Neutrophil (primary cell): ENCODE results near the gene MKRN2OS.
A peak's percentile ranks its signal among the peaks of the same experiment; 100 is the strongest.

Experiments used
- H3K27ac ChIP-seq: fragments of 200-600 bp; sonication (generic); 2 replicates; pipeline ENCODE4 v1.5.1; 2016; ENCODE audit warnings: mild to moderate bottlenecking, moderate library complexity
- H3K27me3 ChIP-seq: fragments of 200-600 bp; sonication (generic); 2 replicates; pipeline ENCODE4 v1.6.0; 2016; ENCODE audit warnings: mild to moderate bottlenecking
- H3K36me3 ChIP-seq: fragments of 200-600 bp; sonication (generic); 2 replicates; pipeline ENCODE4 v1.5.1; 2017
- H3K4me1 ChIP-seq, 2 experiments: fragments of 200-600 bp in 1 of 2; sonication (generic) in 1 of 2; 1 replicate in 1 of 2; 2 replicates in 1 of 2; pipeline versions ENCODE4 v1.5.1 to v1.6.1; 2013 to 2016; ENCODE audit warnings: low read depth in 1 of 2, low read length in 1 of 2, mild to moderate bottlenecking in 1 of 2, moderate library complexity in 1 of 2; ENCODE audit not compliant: control insufficient read depth in 1 of 2, insufficient read depth in 1 of 2
- H3K4me3 ChIP-seq, 2 experiments: fragments of 200-600 bp in 1 of 2; sonication (generic) in 1 of 2; 1 replicate in 1 of 2; 2 replicates in 1 of 2; pipeline ENCODE4 v1.5.1; 2013 to 2016; ENCODE audit warnings: low read depth in 1 of 2, low read length in 1 of 2, mild to moderate bottlenecking in 1 of 2, moderate library complexity in 1 of 2
- H3K9me3 ChIP-seq: fragments of 200-600 bp; sonication (generic); 2 replicates; pipeline ENCODE4 v1.5.1; 2016
- TF ChIP-seq, protein P1 (sequence below): fragments of 200-600 bp; sonication (generic); IDR thresholded peaks from 2 replicates; pipeline ENCODE4 v1.5.1; 2016; ENCODE audit warnings: antibody characterized with exemption

MKRN2OS gene

DNA sequence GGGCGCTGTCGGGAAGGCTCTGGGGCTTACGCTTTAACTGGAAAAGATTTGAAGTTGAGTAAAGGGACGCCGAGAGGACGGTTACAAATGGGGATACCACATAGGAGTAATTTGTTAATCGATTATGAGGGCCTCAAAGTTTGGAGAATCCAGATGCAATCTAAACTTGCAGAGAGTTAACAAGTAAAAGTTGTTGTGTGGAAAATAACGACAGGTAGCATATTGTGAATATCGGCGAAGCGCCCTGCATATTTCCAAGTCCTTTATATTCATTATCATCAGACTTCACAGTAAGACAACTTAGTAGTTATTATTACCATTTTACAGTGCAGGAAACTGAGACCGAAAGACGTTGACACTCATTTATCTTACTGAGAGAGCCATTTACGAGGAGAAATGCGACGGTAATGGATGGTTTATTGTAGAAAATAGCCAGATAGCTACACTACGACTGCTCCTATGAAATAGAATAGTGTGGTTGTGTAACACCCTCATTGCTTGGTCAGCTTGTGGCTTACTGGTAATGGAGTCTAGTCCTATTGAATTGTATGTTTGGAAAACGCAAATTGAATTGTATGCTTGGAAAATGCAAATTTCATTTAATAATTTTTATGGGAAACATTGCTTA lies 12.3 kb upstream of the MKRN2OS start:
- peaks cover 53% of the 10 kb centered on the region in 2 experiments for H3K4me1 ChIP-seq
- H3K36me3 ChIP-seq: no peaks in the 10 kb centered on the region
- H3K4me3 ChIP-seq: peak overlapping the region; percentile 83 to 98
- no peaks in the 10 kb centered on the region for H3K9me3 ChIP-seq
- TF ChIP-seq, protein P1, sequence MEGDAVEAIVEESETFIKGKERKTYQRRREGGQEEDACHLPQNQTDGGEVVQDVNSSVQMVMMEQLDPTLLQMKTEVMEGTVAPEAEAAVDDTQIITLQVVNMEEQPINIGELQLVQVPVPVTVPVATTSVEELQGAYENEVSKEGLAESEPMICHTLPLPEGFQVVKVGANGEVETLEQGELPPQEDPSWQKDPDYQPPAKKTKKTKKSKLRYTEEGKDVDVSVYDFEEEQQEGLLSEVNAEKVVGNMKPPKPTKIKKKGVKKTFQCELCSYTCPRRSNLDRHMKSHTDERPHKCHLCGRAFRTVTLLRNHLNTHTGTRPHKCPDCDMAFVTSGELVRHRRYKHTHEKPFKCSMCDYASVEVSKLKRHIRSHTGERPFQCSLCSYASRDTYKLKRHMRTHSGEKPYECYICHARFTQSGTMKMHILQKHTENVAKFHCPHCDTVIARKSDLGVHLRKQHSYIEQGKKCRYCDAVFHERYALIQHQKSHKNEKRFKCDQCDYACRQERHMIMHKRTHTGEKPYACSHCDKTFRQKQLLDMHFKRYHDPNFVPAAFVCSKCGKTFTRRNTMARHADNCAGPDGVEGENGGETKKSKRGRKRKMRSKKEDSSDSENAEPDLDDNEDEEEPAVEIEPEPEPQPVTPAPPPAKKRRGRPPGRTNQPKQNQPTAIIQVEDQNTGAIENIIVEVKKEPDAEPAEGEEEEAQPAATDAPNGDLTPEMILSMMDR: no peak
- H3K27me3 ChIP-seq: peaks cover 37% of the 10 kb centered on the region
- H3K27ac ChIP-seq: peak overlapping the region; percentile 92

DNA sequence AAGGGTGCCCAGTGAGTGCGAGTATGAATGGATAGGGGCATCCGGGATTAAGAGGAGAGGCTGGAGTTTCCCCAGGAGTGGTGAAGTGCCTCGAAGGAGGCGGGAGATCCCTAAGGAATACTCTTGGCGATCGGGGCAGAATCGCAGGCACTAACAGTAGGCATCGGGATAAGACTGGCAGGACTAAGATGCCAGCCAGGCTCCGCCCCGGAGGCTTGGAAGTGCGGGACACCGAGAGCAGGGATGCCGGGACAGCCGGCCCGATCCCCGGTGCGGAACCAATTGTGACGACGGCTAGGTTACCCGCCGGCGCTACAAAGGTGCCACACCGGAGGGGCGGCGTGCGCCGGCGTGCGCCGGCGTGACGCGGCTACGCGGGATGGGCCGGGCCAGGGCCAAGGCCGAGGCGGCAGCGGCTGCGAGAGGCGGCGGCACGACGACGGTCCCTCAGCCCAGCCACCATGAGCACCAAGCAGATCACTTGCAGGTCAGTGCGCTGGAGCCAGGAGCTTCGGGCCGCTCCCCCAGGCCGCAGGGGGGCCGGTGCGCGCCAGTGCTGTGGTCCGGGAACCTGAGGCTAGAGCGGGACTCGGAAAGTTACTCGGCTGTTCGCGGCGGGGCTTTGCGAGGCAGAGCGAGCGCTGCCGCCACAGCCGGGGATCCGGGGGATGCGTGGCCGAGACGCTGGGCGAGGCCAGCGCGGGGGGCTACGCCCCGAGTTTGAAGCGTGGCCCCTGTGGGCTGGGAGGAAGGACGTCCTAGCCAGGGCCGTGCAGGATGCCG lies 11.6 kb upstream of the MKRN2OS start, which contains the start of gene MKRN2:
Gene MKRN2 (plus strand): TSS at position 398 of the 783 bp plus-strand sequence. CDS start 64 bp downstream, at position 462.
- peak within 1 kb of the TSS; percentile 83 to 98 for H3K4me3 ChIP-seq
- H3K27me3 ChIP-seq: peaks cover 44% of the 10 kb centered on the region
- H3K36me3 ChIP-seq: no peaks in the 10 kb centered on the region
- TF ChIP-seq, protein P1: peak; percentile 49
- peaks cover 53% of the 10 kb centered on the region in 2 experiments for H3K4me1 ChIP-seq
- H3K27ac ChIP-seq: peak within 1 kb of the TSS; percentile 92
- H3K9me3 ChIP-seq: no peaks in the 10 kb centered on the region

DNA sequence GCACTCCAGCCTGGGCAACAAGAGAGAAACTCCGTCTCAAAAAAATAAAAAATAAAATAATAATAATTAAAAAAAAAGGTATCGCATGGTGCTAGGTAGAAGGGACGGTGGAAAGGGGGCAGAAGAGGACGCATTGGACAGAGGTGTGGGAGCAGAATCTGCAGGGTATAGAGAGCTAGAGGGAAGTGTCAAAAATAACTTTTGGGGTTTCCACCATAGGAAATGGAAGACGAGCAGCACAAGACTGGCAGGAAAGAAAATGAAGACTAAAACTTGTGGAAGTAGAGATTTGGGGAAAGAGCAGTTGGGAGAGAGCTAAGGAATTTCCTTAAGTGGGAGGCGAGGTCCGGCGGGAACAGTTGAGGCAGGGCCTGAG lies 11.0 kb upstream of the MKRN2OS start:
- TF ChIP-seq, protein P1: no peak
- Histone ChIP-seq H3K36me3 (no peaks in the 10 kb centered on the region), H3K27ac (peak overlapping the region; percentile 92), H3K4me1 (peaks cover 53% of the 10 kb centered on the region in 2 experiments), H3K9me3 (no peaks in the 10 kb centered on the region), H3K27me3 (peaks cover 46% of the 10 kb centered on the region), H3K4me3 (peak overlapping the region; percentile 83 to 98)

DNA sequence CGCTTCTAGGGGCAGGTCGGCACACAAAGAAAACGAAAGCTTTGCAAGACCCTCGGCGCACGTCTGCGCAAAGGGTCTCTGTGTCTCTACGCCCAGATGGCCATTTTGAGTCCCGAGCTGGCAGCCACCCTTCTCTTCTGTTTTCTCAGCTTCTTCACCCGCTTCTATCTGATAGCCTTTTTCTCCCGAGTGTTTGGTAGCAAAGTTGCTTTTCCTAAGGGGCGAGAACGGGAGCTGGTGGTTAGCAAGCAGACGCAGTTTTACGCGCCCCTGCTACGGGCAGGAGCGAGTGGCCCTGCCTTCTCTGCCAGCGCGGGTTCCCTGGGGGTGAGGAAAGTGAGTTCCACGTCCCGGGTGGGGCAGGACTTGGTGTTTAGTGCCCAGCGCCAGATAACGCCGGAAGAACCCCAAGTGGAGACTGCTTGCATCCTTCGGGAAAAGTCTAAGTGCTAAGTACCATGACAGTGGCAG lies 8.7 kb upstream of the MKRN2OS start:
- H3K27me3 ChIP-seq: peaks cover 46% of the 10 kb centered on the region
- H3K4me1 ChIP-seq: peaks cover 39 to 44% of the 10 kb centered on the region in 2 experiments
- no peaks in the 10 kb centered on the region for H3K9me3 ChIP-seq
- peak overlapping the region; percentile 47 to 49 for H3K4me3 ChIP-seq
- H3K27ac ChIP-seq: no peak overlapping the region
- no peaks in the 10 kb centered on the region for H3K36me3 ChIP-seq
- TF ChIP-seq, protein P1: no peak

DNA sequence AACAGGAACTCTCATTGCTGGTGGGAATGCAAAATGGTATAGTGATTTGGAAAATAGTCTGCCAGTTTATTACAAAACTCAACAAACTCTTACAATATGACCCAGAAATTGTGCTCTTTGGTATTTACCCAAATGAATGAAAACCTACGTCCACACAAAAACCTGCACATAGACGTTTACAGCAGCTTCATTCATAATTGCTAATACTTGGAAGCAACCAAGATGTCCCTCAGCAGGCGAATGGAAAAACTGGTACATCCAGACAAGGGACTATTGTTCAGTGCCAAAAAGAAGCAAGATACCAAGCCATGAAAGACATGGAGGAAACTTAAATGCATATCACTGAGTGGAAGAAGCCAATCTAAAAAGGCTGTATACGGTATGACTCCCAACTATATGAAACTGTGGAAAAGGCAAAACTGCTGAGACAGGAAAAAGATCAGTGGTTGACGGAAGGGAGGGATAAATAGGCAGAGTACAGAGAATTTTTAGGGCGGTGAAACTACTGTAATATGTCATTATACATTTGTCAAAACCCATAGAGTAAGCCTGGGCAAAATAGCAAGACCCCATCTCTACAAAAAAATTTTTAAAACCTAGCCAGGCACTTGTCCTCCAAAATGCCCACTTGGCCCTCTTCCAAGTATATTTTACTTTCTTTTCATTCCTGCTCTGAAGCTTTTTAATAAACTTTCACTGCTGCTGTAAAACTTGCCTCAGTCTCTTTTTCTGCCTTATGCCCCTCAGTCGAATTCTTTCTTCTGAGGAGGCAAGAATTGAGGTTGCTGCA lies 4.9 kb upstream of the MKRN2OS start:
- Histone ChIP-seq H3K27me3 (peaks cover 35% of the 10 kb centered on the region), H3K4me1 (peaks cover 13 to 16% of the 10 kb centered on the region in 2 experiments), H3K9me3 (no peaks in the 10 kb centered on the region), H3K4me3 (peak overlapping the region in 1 of 2 experiments; percentile 31), H3K27ac (no peak overlapping the region), H3K36me3 (no peaks in the 10 kb centered on the region)
- TF ChIP-seq, protein P1: no peak
